ENCODE measurements around the gene LRRC4C. TPM values are rescaled to one million over a fixed set of nuclear protein-coding genes. Genes with fewer than 3 reads are reported as not detected.

Gene LRRC4C
- total RNA-seq, 3 donors from 2014 or later (not counting 1 experiment from before 2014, with no cell fraction given), result not detected

DNA sequence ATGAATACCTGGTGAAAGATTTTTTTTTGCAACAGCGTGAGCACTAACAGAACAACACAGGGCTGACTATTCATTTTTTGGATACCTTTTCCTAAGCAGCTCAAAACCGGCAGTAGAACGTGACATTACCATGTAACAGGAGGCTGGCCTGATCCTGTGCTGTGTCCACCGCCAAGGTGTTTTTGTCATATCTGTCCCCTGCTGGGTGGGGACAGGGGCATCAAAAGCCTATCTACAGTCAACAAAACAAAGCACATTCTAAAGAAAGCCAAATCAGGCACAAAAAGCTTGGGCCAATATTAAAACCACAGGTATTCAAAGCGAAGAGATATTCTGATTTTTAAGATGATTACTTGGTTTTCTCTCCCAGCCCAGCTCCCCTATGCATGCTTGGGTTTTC is 151.2 kb downstream of the LRRC4C start:
- H3K36me3 ChIP-seq (ENCODE audit: control insufficient read depth, insufficient read depth, low read length), result no peaks in the 10 kb centered on the region
- Mint-ChIP-seq H3K27ac (no peak overlapping the region), H3K4me1 (no peaks in the 10 kb centered on the region), H3K36me3 (peaks cover 8% of the 10 kb centered on the region), H3K9me3 (peaks cover 10 to 15% of the 10 kb centered on the region in 2 donors), H3K27me3 (ENCODE audit: low read depth in 2 of 2) (no peaks in the 10 kb centered on the region), H3K4me3 (no peak overlapping the region)
- H3K4me1 ChIP-seq (ENCODE audit: control insufficient read depth, insufficient read depth, low read length), result no peaks in the 10 kb centered on the region
- H3K27ac ChIP-seq (ENCODE audit: low read length), result no peak overlapping the region
- TF ChIP-seq, protein P1, sequence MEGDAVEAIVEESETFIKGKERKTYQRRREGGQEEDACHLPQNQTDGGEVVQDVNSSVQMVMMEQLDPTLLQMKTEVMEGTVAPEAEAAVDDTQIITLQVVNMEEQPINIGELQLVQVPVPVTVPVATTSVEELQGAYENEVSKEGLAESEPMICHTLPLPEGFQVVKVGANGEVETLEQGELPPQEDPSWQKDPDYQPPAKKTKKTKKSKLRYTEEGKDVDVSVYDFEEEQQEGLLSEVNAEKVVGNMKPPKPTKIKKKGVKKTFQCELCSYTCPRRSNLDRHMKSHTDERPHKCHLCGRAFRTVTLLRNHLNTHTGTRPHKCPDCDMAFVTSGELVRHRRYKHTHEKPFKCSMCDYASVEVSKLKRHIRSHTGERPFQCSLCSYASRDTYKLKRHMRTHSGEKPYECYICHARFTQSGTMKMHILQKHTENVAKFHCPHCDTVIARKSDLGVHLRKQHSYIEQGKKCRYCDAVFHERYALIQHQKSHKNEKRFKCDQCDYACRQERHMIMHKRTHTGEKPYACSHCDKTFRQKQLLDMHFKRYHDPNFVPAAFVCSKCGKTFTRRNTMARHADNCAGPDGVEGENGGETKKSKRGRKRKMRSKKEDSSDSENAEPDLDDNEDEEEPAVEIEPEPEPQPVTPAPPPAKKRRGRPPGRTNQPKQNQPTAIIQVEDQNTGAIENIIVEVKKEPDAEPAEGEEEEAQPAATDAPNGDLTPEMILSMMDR (IDR thresholded peaks at IDR 0.05), result no peak
- 86% methylated on average over 5 of the region's 5 CpGs for WGBS (ENCODE audit: insufficient coverage)
- H3K9me3 ChIP-seq (ENCODE audit: control insufficient read depth, insufficient read depth, low read length), result no peaks in the 10 kb centered on the region
- intact Hi-C loops (cut with micrococcal nuclease), result no loop called here
- DNase-seq (no peak), ATAC-seq (no peak)
- no peak overlapping the region for H3K4me3 ChIP-seq (ENCODE audit: low read length)
- H3K27me3 ChIP-seq (ENCODE audit: control insufficient read depth, insufficient read depth, low read length), result no peaks in the 10 kb centered on the region

DNA sequence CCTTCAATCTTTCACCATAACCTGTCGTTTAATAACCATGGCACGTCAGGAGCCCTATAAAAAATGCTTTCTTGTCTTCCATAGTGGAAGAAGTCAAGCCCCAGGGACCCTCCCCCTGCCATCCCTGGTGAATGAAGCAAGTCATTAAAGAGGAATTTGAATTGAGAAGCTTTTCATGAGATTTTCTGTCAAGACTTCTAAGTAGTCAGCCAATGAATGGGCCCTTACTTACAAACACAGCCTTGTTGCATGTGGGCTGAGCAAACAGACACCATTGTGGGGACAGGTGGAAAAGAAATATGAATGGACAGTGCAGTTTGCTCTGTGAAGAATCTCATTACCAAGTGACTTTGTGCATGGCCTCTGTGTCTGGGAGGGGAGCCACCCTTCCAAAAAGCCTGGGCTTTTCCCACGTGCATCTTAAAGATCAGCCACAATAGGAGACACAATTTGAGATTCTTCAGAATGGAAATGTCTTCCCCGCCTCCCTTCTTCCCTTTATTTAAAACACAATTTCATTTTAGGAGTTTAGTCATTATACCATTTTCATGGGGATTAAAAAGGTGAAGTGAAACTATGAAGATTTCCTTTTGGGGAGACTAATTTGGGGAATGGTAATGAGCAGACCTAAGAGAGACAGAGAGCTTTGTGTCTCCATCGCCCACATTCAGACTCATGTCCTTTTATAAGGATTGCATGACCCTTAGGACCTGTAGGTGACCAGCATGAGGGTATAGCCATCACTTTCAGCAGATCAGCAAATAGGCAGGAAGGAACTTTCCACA is 152.0 kb downstream of the LRRC4C start:
- no peak overlapping the region for H3K4me3 ChIP-seq (ENCODE audit: low read length)
- ATAC-seq, result no peak
- no peaks in the 10 kb centered on the region for H3K27me3 ChIP-seq (ENCODE audit: control insufficient read depth, insufficient read depth, low read length)
- peaks cover 10 to 15% of the 10 kb centered on the region in 2 donors for H3K9me3 Mint-ChIP-seq
- H3K4me3 Mint-ChIP-seq, result no peak overlapping the region
- no peak overlapping the region for H3K27ac Mint-ChIP-seq
- H3K4me1 ChIP-seq (ENCODE audit: control insufficient read depth, insufficient read depth, low read length), result no peaks in the 10 kb centered on the region
- TF ChIP-seq, protein P1 (IDR thresholded peaks at IDR 0.05), result no peak
- no peaks in the 10 kb centered on the region for H3K27me3 Mint-ChIP-seq (ENCODE audit: low read depth in 2 of 2)
- no peak for DNase-seq
- peaks cover 8% of the 10 kb centered on the region for H3K36me3 Mint-ChIP-seq
- no peaks in the 10 kb centered on the region for H3K9me3 ChIP-seq (ENCODE audit: control insufficient read depth, insufficient read depth, low read length)
- intact Hi-C loops (cut with micrococcal nuclease), result no loop called here
- WGBS (ENCODE audit: insufficient coverage), result 75% methylated on average over 4 of the region's 5 CpGs
- H3K27ac ChIP-seq (ENCODE audit: low read length), result no peak overlapping the region
- no peaks in the 10 kb centered on the region for H3K4me1 Mint-ChIP-seq
- H3K36me3 ChIP-seq (ENCODE audit: control insufficient read depth, insufficient read depth, low read length), result no peaks in the 10 kb centered on the region

DNA sequence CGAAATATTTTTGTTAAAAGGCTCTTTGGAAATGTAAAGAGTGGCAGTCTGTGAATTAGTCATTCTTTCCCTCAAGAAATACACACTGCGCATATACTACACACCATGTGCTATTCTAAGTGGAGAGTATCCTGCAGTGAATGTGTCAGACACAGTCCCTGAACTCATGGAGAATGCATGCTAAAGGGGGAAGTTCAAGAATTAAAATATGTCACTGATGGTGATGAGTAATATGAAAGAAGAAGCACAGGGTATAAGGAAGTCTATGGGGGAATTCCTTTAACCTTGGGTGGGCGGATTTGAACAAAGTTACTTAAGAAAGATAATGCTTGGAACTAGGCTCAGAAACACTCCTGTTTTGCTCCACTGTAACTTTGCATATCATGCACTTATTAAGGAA is 153.0 kb downstream of the LRRC4C start:
- Histone ChIP-seq H3K9me3 (ENCODE audit: control insufficient read depth, insufficient read depth, low read length) (no peaks in the 10 kb centered on the region), H3K4me3 (ENCODE audit: low read length) (no peak overlapping the region), H3K27ac (ENCODE audit: low read length) (no peak overlapping the region), H3K27me3 (ENCODE audit: control insufficient read depth, insufficient read depth, low read length) (no peaks in the 10 kb centered on the region), H3K4me1 (ENCODE audit: control insufficient read depth, insufficient read depth, low read length) (no peaks in the 10 kb centered on the region), H3K36me3 (ENCODE audit: control insufficient read depth, insufficient read depth, low read length) (no peaks in the 10 kb centered on the region)
- Mint-ChIP-seq H3K4me3 (no peak overlapping the region), H3K27me3 (ENCODE audit: low read depth in 2 of 2) (no peaks in the 10 kb centered on the region), H3K27ac (no peak overlapping the region), H3K9me3 (peaks cover 10 to 15% of the 10 kb centered on the region in 2 donors), H3K36me3 (peaks cover 8% of the 10 kb centered on the region), H3K4me1 (no peaks in the 10 kb centered on the region)
- intact Hi-C loops (cut with micrococcal nuclease), result no loop called here
- DNase-seq, result no peak
- 78% methylated on average over 1 of the region's 3 CpGs for WGBS (ENCODE audit: insufficient coverage)
- no peak for ATAC-seq
- TF ChIP-seq, protein P1 (IDR thresholded peaks at IDR 0.05), result no peak

DNA sequence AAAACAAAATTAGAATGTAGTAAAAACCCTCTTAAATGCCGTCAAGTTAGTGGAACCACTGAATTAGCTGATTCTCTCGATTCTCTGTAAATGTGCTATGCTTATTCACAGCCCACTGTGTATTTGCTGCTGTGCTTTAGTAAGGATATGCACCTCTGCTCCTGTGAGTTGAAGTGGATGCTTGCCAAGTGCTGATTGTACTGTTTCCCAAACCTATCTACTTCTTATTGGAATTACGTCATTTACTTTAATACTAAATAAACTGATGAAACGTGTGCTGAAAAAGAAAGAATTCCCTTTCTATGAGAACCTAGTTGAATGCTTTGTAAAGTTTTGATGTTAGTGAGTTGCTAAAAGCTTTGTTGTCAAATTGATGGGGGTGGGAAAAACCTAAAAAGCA is 158.4 kb downstream of the LRRC4C start:
- Mint-ChIP-seq H3K9me3 (peaks cover 7 to 12% of the 10 kb centered on the region in 2 donors), H3K27me3 (ENCODE audit: low read depth in 2 of 2) (no peaks in the 10 kb centered on the region), H3K4me1 (no peaks in the 10 kb centered on the region), H3K27ac (no peak overlapping the region), H3K36me3 (peaks cover 3% of the 10 kb centered on the region), H3K4me3 (no peak overlapping the region)
- Histone ChIP-seq H3K4me1 (ENCODE audit: control insufficient read depth, insufficient read depth, low read length) (no peaks in the 10 kb centered on the region), H3K4me3 (ENCODE audit: low read length) (no peak overlapping the region), H3K27me3 (ENCODE audit: control insufficient read depth, insufficient read depth, low read length) (no peaks in the 10 kb centered on the region), H3K9me3 (ENCODE audit: control insufficient read depth, insufficient read depth, low read length) (no peaks in the 10 kb centered on the region), H3K27ac (ENCODE audit: low read length) (no peak overlapping the region), H3K36me3 (ENCODE audit: control insufficient read depth, insufficient read depth, low read length) (no peaks in the 10 kb centered on the region)
- intact Hi-C loops (cut with micrococcal nuclease), result no loop called here
- ATAC-seq, result no peak
- 100% methylated on average over 1 of the region's 4 CpGs for WGBS (ENCODE audit: insufficient coverage)
- no peak for DNase-seq
- TF ChIP-seq, protein P1 (IDR thresholded peaks at IDR 0.05), result no peak

All from natural killer cell (primary cell).